Right ventricle myocardium inferior (tissue), 1 donor: ENCODE data around the gene DUSP19. TPM values are rescaled to one million over a fixed set of nuclear protein-coding genes. Genes with fewer than 3 reads are reported as not detected.
A peak's percentile ranks its signal among the peaks of the same experiment; 100 is the strongest.

Experiments used
- ATAC-seq: fragments of 200-7000 bp; cut with Tn5 transposase; one replicate; pipeline ENCODE4 v1.9.1; 2020; ENCODE audit warnings: mild to moderate bottlenecking, moderate library complexity
- DNase-seq: peaks from one replicate; pipeline ENCODE4 v3.0.0; 2021; ENCODE audit errors: missing footprints
- intact Hi-C: fragments of 100-400 bp; cut with DNase I; formaldehyde crosslinking; loops from one replicate; pipeline ENCODE4 v1.11.0; 2022
- total RNA-seq: library from RNA; stranded (reverse); fragmentation: NEBNext Ultra II Directional; extraction: Animal tissue kit (Norgen Biotek cat#: 25700); gene quantifications from one replicate; pipeline ENCODE4 v1.2.1, GENCODE V29; 2021
- donor health status: DM: no; HTN: yes; CAD: no; lungs with severe emphysema.

Gene DUSP19
- total RNA-seq, 1 donor from 2014 or later = 12.1 TPM

- intact Hi-C loops = no loop called here
- no peak for ATAC-seq
- no peak for DNase-seq
Measured at GRCh38 chr2:183059561-183059960, 19.0 kb upstream of the DUSP19 start.

- intact Hi-C loops = no loop called here
- ATAC-seq = no peak
- DNase-seq = no peak
Measured at GRCh38 chr2:183060571-183061231, 17.8 kb upstream of the DUSP19 start.

GRCh38 chr2:183063083-183063482 is 15.5 kb upstream of the DUSP19 start:
- intact Hi-C loops = no loop called here
- ATAC-seq (no peak), DNase-seq (no peak)

- no peak for ATAC-seq
- DNase-seq = no peak
- intact Hi-C loops = no loop called here
Measured at GRCh38 chr2:183068561-183068960, 10.0 kb upstream of the DUSP19 start.

- no peak for ATAC-seq
- intact Hi-C loops = no loop called here
- no peak for DNase-seq
Measured at GRCh38 chr2:183069174-183069573, 9.4 kb upstream of the DUSP19 start.

GRCh38 chr2:183070942-183071844 is 7.4 kb upstream of the DUSP19 start:
- intact Hi-C loops = no loop called here
- no peak for ATAC-seq
- DNase-seq = peak; percentile 68

GRCh38 chr2:183072177-183072576 is 6.4 kb upstream of the DUSP19 start:
- no peak for DNase-seq
- ATAC-seq = no peak
- intact Hi-C loops = no loop called here

- peak; percentile 74 for ATAC-seq
- no peak for DNase-seq
- intact Hi-C loops = loop anchor here (2.0 kb wide), 2 partner anchors 39 to 47 kb away; partner anchors contain the start of genes NCKAP1 and NUP35
Measured at GRCh38 chr2:183078163-183078463, 434 bp upstream of the DUSP19 start.

- DNase-seq (no peak), ATAC-seq (peak; percentile 69)
- intact Hi-C loops = loop anchor here (2.0 kb wide), 2 partner anchors 40 to 46 kb away; partner anchors contain the start of genes NCKAP1 and NUP35
Measured at GRCh38 chr2:183079139-183079775, 710 bp downstream of the DUSP19 start.

GRCh38 chr2:183081911-183082310 is 3.4 kb downstream of the DUSP19 start:
- intact Hi-C loops = no loop called here
- DNase-seq (no peak), ATAC-seq (no peak)

GRCh38 chr2:183088061-183088460 is 9.5 kb downstream of the DUSP19 start:
- ATAC-seq = no peak
- intact Hi-C loops = no loop called here
- no peak for DNase-seq

GRCh38 chr2:183089192-183089851 is 10.8 kb downstream of the DUSP19 start:
- ATAC-seq = no peak
- intact Hi-C loops = no loop called here
- DNase-seq = no peak

- no peak for ATAC-seq
- intact Hi-C loops = no loop called here
- DNase-seq = no peak
Measured at GRCh38 chr2:183091318-183091953, 12.9 kb downstream of the DUSP19 start.

GRCh38 chr2:183091954-183092345 is 13.4 kb downstream of the DUSP19 start:
- intact Hi-C loops = no loop called here
- no peak for DNase-seq
- no peak for ATAC-seq

GRCh38 chr2:183093857-183094657 is 15.5 kb downstream of the DUSP19 start:
- no peak for ATAC-seq
- DNase-seq = no peak

GRCh38 chr2:183105402-183106134 is 27.0 kb downstream of the DUSP19 start:
- DNase-seq = no peak
- no peak for ATAC-seq
- intact Hi-C loops = no loop called here

More at GRCh38 chr2:183093857-183094657, 15.5 kb downstream of the DUSP19 start:
- intact Hi-C loops = no loop called here

- ATAC-seq (no peak), DNase-seq (no peak)
- intact Hi-C loops = no loop called here
Measured at GRCh38 chr2:183112577-183112976, 34.0 kb downstream of the DUSP19 start.
